ENCODE measurements around the gene HEMGN. TPM values are rescaled to one million over a fixed set of nuclear protein-coding genes. Genes with fewer than 3 reads are reported as not detected.

Gene HEMGN, protein sequence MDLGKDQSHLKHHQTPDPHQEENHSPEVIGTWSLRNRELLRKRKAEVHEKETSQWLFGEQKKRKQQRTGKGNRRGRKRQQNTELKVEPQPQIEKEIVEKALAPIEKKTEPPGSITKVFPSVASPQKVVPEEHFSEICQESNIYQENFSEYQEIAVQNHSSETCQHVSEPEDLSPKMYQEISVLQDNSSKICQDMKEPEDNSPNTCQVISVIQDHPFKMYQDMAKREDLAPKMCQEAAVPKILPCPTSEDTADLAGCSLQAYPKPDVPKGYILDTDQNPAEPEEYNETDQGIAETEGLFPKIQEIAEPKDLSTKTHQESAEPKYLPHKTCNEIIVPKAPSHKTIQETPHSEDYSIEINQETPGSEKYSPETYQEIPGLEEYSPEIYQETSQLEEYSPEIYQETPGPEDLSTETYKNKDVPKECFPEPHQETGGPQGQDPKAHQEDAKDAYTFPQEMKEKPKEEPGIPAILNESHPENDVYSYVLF
- total RNA-seq (2021) (not detected in 2 replicates), Bru-seq, nascent RNA (percentile 7 among the genes with signal in this experiment), BruChase-seq, experiment 1, labeled RNA remaining after a 2-hour chase (percentile 10 among the genes with signal in this experiment), BruChase-seq, experiment 2, labeled RNA remaining after a 6-hour chase (percentile 14 among the genes with signal in this experiment)
- long read RNA-seq = 0 reads

DNA sequence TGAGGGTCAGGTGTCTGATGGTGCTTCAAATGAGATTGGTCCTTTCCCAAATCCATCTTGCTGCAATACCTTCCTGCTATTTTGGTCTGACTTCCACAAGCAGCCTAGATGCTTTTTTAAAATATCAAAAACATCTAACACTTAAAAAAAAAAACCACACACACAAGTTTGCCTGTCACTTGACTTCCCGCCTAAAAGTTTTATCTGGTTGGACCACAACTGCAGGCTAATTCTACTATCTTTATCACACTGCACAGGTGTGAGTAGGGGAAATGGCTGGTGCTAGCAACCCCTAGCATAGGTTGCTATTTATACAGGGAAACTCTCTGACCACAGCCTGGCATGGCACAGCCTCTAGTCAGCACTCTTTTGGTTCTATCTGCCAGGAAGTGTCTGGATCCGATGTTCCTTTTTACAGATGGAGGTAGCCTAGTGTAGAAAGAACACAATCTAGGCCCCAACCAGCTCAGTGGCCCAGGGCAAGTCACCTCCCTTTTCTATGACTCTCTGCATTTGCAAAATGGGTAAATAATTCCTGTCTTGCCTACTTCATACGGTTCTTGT is at the start of gene HEMGN:
TSS of gene HEMGN (minus strand) at position 92 of the 564 bp plus-strand sequence. CDS start at position 56, 36 bp downstream.
- no peaks in the 10 kb centered on the region for H3K4me1 ChIP-seq (replicated peaks; ENCODE audit: insufficient read depth)
- H3K79me2 ChIP-seq (ENCODE audit: low read depth) = no peaks in the 10 kb centered on the region
- TF ChIP-seq EZH2 (IDR thresholded peaks at IDR 0.05; ENCODE audit: low read depth) = no peak
- TF ChIP-seq, protein P1, sequence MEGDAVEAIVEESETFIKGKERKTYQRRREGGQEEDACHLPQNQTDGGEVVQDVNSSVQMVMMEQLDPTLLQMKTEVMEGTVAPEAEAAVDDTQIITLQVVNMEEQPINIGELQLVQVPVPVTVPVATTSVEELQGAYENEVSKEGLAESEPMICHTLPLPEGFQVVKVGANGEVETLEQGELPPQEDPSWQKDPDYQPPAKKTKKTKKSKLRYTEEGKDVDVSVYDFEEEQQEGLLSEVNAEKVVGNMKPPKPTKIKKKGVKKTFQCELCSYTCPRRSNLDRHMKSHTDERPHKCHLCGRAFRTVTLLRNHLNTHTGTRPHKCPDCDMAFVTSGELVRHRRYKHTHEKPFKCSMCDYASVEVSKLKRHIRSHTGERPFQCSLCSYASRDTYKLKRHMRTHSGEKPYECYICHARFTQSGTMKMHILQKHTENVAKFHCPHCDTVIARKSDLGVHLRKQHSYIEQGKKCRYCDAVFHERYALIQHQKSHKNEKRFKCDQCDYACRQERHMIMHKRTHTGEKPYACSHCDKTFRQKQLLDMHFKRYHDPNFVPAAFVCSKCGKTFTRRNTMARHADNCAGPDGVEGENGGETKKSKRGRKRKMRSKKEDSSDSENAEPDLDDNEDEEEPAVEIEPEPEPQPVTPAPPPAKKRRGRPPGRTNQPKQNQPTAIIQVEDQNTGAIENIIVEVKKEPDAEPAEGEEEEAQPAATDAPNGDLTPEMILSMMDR (conservative IDR thresholded peaks at IDR 0.05) = no peak
- H3K4me2 ChIP-seq = no peak within 1 kb of the TSS
- no peaks in the 10 kb centered on the region for H3K9me3 ChIP-seq (ENCODE audit: insufficient read depth, low read depth)
- peaks cover 5% of the 10 kb centered on the region; the same call in 1 of the 2 replicates for H3K27me3 ChIP-seq (ENCODE audit: insufficient read depth, low read depth)
- H3F3A ChIP-seq (ENCODE audit: insufficient read depth, low read depth) = no peaks in the 10 kb centered on the region
- BruUV-seq (replicated peaks) = no TSS peak
- no peaks in the 10 kb centered on the region for H4K20me1 ChIP-seq (ENCODE audit: insufficient read depth)
- CTCF ChIA-PET = interaction anchor here (0.6 kb wide), 1 partner anchor 320 kb away, joined by 6 read pairs; no protein-coding TSS in a partner anchor
- no peaks in the 10 kb centered on the region for H3K36me3 ChIP-seq (ENCODE audit: low read depth)
- H2AFZ ChIP-seq = no peak within 1 kb of the TSS
- no peak for DNase-seq
- H3K9me2 ChIP-seq (ENCODE audit: insufficient read depth) = no peaks in the 10 kb centered on the region
- no peak within 1 kb of the TSS for H3K27ac ChIP-seq
- intact Hi-C loops (cut with micrococcal nuclease; ENCODE audit: unreplicated experiment) = no loop called here
- H3K4me3 ChIP-seq = no peak within 1 kb of the TSS
- POLR2A ChIA-PET (ENCODE audit: unreplicated experiment) = no interaction called here

DNA sequence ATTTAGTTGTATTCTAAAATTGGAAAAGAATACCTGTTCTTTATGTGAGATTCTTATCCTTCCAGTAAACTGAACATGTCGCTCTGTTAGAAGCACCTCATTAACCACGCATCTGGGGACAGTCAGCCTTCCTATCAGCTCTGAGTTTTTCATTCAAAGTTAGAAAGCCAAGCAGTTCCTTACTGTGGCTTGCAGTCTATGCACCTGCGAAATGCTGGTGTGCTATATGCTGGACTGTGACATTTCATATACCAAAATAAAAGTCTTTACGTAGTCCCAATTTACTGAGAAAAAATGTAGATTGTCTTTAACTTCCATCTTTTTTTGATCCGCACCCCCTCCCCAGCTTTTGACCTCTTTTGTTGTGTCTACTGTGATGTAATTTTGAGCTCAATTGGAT is 49.5 kb upstream of the HEMGN start:
- DNase-seq = no peak
- TF ChIP-seq, protein P1 (conservative IDR thresholded peaks at IDR 0.05) = no peak
- TF ChIP-seq EZH2 (IDR thresholded peaks at IDR 0.05; ENCODE audit: low read depth) = no peak
- H4K20me1 ChIP-seq (ENCODE audit: insufficient read depth) = peaks cover 59% of the 10 kb centered on the region
- H3K27me3 ChIP-seq (ENCODE audit: insufficient read depth, low read depth) = no peaks in the 10 kb centered on the region
- no TSS peak for BruUV-seq (replicated peaks)
- H3K27ac ChIP-seq = no peak overlapping the region
- peak overlapping the region; percentile 89; the same call in 1 of the 2 replicates for H3K4me2 ChIP-seq
- H2AFZ ChIP-seq = no peak overlapping the region
- H3K79me2 ChIP-seq (ENCODE audit: low read depth) = peaks cover 88% of the 10 kb centered on the region
- intact Hi-C loops (cut with micrococcal nuclease; ENCODE audit: unreplicated experiment) = no loop called here
- peaks cover 36% of the 10 kb centered on the region for H3F3A ChIP-seq (ENCODE audit: insufficient read depth, low read depth)
- H3K4me1 ChIP-seq (replicated peaks; ENCODE audit: insufficient read depth) = peaks cover 56% of the 10 kb centered on the region
- CTCF ChIA-PET = no interaction called here
- peaks cover 4% of the 10 kb centered on the region; the same call in 1 of the 2 replicates for H3K36me3 ChIP-seq (ENCODE audit: low read depth)
- H3K4me3 ChIP-seq = 0 out of 2 replicates have a peak overlapping the region, but pooled peaks have one; percentile 10
- POLR2A ChIA-PET (ENCODE audit: unreplicated experiment) = interaction anchor here (0.5 to 0.7 kb wide), 2 partner anchors 9 to 1159 kb away, joined by 3 to 7 read pairs; no protein-coding TSS in a partner anchor
- no peaks in the 10 kb centered on the region for H3K9me2 ChIP-seq (ENCODE audit: insufficient read depth)
- no peaks in the 10 kb centered on the region for H3K9me3 ChIP-seq (ENCODE audit: insufficient read depth, low read depth)

Measured in PC-9 (cell line).